Measurements from ENCODE around the gene ATCAY.
A peak's percentile ranks its signal among the peaks of the same experiment; 100 is the strongest.
"Not testable (repeated sequence)": the region's sequence is repeated elsewhere in the genome, so short reads cannot be mapped to it uniquely, and the experiment has no call there.

The ATCAY gene

GRCh38 chr19:3949294-3949693 lies 68.8 kb downstream of the ATCAY start:
- DNase-seq (ENCODE audit: low read depth), result no peak

GRCh38 chr19:3949997-3950859 lies 69.7 kb downstream of the ATCAY start:
- DNase-seq (ENCODE audit: low read depth), result no peak

- DNase-seq (ENCODE audit: low read depth), result no peak
These were observed 70.7 kb downstream of the ATCAY start for GRCh38 chr19:3950871-3951861.

GRCh38 chr19:3952755-3953276 lies 72.3 kb downstream of the ATCAY start:
- not testable (repeated sequence) for DNase-seq (ENCODE audit: low read depth)

- no peak for DNase-seq (ENCODE audit: low read depth)
These were observed 73.6 kb downstream of the ATCAY start for GRCh38 chr19:3954107-3954506.

- DNase-seq (ENCODE audit: low read depth), result not testable (repeated sequence)
These were observed 74.8 kb downstream of the ATCAY start for GRCh38 chr19:3955276-3955675.

- DNase-seq (ENCODE audit: low read depth), result no peak
These were observed 75.2 kb downstream of the ATCAY start for GRCh38 chr19:3955688-3956087.

- no peak for DNase-seq (ENCODE audit: low read depth)
These were observed 78.6 kb downstream of the ATCAY start for GRCh38 chr19:3958836-3959765.

- DNase-seq (ENCODE audit: low read depth), result no peak
These were observed 79.3 kb downstream of the ATCAY start for GRCh38 chr19:3959766-3960131.

- no peak for DNase-seq (ENCODE audit: low read depth)
These were observed 80.5 kb downstream of the ATCAY start for GRCh38 chr19:3961007-3961406.

- DNase-seq (ENCODE audit: low read depth), result no peak
These were observed 83.2 kb downstream of the ATCAY start for GRCh38 chr19:3963458-3964255.

- DNase-seq (ENCODE audit: low read depth), result no peak
These were observed 84.0 kb downstream of the ATCAY start for GRCh38 chr19:3964256-3965194.

- DNase-seq (ENCODE audit: low read depth), result no peak
These were observed 85.8 kb downstream of the ATCAY start for GRCh38 chr19:3966051-3967017.

- DNase-seq (ENCODE audit: low read depth), result not testable (repeated sequence)
These were observed 87.5 kb downstream of the ATCAY start for GRCh38 chr19:3967983-3968382.

- peak; percentile 100 for DNase-seq (ENCODE audit: low read depth)
These were observed 88.3 kb downstream of the ATCAY start for GRCh38 chr19:3968556-3969434.

- peak; percentile 93 for DNase-seq (ENCODE audit: low read depth)
These were observed 89.2 kb downstream of the ATCAY start for GRCh38 chr19:3969435-3970312.

Data from EH (cell line).